ENCODE data around the gene ITGB7. TPM values are rescaled to one million over a fixed set of nuclear protein-coding genes. Genes with fewer than 3 reads are reported as not detected.
A peak's percentile ranks its signal among the peaks of the same experiment; 100 is the strongest.

ITGB7 gene
- polyA plus RNA-seq, 3 donors from 2014 or later: 289 to 390 (median 389) TPM

DNA sequence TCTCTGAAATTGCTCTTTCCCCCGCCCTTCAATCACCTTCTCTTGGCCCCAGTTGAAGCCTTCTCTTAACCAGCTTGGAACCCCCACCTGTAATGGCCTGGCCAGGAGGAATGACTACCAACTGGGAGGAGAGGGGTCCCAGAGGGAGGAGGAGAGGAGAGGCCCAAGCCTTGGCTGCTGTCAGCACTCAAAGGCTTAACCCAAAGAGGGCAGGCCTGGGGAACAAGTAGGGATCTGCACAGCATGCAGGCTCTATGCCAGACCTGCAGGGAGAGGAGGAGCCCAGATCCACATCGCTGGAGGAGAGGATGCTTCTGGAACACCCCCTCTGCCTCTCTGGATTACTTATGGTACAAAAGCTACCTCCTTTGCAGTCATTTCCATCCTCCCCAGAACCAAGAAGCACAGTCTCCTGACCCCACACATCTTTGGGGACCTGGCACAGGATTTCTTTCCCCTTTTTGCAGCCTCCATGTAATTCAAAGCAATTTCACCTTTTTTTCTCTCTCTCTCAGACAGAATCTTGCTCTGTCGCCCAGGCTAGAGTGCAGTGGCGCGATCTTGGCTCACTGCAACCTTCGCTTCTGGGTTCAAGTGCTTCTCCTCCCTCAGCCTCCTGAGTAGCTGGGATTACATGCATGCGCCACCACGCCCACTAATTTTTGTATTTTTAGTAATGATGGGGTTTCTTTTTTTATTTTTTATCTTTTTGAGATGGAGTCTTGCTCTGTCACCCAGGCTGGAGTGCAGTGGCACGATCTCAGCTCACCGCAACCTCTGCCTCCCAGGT is 18.8 kb upstream of the ITGB7 start:
- H3K4me3 Mint-ChIP-seq: peak overlapping the region in 1 of 5 donors; percentile 25
- H3K27ac Mint-ChIP-seq: peak overlapping the region in 3 of 6 donors; percentile 58 to 71 (median 62)
- no peaks in the 10 kb centered on the region for H3K9me3 Mint-ChIP-seq
- peaks cover 0 to 5% (median 0%) of the 10 kb centered on the region in 3 donors for H3K36me3 Mint-ChIP-seq
- H3K4me1 Mint-ChIP-seq: peaks cover 34 to 39% of the 10 kb centered on the region in 2 donors
- peaks cover 3 to 7% (median 5%) of the 10 kb centered on the region in 3 donors for H3K27me3 Mint-ChIP-seq (ENCODE audit: low read depth in 3 of 3)
- no peak for DNase-seq

DNA sequence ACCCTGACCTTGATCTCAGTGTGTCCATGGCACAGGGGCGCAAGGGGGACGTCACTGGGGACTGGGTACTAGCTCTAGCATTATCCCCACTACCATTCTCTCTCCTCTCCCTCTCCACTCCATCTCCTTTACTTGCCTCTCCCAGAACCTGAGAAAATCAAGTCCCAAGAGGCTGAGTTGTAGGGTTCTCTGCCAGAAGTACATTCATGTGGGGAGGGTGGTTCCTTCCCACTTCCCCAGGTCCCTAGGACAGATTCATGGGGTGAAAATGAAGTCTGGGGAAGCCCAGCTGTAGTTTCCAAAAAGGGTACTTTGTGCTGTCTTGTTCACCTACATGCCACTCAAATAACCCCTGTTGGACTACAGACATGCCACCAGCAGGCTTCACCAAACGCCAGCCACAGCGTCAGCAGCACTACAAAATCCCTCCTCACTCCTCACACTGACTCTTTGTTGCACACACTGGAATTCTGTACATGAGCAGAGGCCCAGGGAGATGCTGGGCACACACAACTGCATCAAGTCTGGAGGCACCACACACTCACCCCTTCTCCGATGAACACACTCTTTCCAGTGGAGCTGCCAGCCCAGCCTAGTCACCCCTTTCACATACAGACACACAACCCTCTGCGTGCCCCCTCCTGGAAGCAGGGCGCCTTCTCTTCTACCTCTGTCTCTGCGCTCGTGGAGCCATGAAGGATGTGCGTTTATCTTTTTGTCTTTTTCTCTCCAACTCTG is 18.0 kb upstream of the ITGB7 start:
- H3K36me3 Mint-ChIP-seq: peaks cover 0 to 5% (median 0%) of the 10 kb centered on the region in 3 donors
- H3K9me3 Mint-ChIP-seq: no peaks in the 10 kb centered on the region
- no peak for DNase-seq
- H3K4me1 Mint-ChIP-seq: peaks cover 36 to 39% of the 10 kb centered on the region in 2 donors
- peak overlapping the region in 1 of 5 donors; percentile 44 for H3K4me3 Mint-ChIP-seq
- peak overlapping the region in 5 of 6 donors; percentile 61 to 74 (median 65) for H3K27ac Mint-ChIP-seq
- peaks cover 3 to 13% (median 5%) of the 10 kb centered on the region in 3 donors for H3K27me3 Mint-ChIP-seq (ENCODE audit: low read depth in 3 of 3)

DNA sequence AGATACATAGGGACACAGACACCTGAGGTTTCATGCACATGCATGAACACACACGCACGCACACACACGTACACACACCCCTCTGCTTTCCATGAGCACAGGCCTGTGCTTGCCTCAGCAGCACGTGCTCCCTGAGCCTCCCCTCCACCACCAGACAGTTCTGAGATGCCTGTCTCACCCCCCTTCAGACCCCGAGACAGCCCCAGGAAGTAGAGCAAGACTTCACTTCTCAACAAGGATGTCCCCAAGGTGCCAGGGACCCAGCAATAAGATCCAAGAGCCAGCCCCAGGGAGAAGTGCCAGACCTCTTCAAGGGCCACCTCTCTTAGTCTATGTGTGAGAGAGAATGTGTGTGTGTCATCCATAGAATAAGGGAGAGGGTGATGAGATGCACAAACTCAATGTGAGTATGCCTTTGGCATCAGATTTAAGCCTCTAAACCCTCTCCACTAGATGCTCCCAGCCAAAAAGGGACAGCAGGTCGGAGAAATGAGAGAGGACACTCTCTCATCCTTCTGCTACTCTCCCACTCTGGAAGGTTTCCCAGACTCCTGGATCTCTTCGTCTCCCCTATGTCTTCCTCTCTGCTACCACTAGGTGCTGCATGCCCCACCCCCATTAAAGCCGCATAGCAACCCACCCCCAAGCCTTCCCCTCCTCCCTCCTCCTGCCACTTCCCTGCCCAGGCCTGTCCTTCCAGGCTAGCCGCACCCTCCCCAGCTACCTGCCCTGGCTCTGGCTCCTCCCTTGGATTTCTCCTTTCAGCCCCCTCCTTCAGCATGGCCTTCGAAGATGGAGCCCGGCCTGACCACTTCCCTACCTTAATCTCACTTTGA is 17.2 kb upstream of the ITGB7 start:
- Mint-ChIP-seq H3K27me3 (ENCODE audit: low read depth in 3 of 3) (peaks cover 8 to 16% (median 8%) of the 10 kb centered on the region in 3 donors), H3K4me3 (peak overlapping the region in 4 of 5 donors; percentile 38 to 74 (median 52)), H3K9me3 (no peaks in the 10 kb centered on the region), H3K4me1 (peaks cover 41 to 45% of the 10 kb centered on the region in 2 donors), H3K27ac (peak overlapping the region; percentile 36 to 83 (median 66)), H3K36me3 (peaks cover 0 to 5% (median 0%) of the 10 kb centered on the region in 3 donors)
- DNase-seq: no peak

DNA sequence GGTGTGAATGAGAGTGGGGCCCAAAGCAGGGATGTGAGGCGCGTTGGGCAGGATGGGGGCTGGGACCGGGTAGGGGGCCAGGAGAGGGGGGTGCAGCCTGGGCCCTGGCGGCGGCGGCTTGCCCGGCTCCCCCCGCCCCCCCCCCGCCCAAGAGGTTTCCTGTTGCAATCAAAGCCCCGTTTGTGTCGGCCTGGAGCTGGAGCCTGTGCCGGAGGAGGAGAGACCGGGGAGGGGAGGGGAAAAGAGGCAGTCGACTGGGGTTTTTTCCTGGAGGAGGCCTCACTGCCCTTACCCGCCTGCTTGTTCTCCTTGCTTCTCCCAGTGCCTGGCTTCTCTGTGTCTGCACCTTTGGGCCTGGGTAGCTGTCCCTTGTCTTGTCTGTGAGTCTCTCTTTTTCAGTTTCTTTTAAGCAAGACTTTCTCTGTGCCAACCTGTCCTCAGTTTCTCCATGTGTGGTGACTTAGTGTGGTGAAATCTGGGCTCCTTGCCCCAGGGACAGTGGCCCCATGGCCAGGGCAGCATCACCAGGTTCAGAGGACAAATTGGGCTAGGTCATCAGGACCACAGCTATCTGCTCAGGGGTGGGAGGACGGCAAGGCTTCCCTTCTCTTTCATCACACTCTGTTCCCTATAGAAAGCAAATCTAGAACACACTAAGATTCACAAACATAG is 16.5 kb upstream of the ITGB7 start:
- no peaks in the 10 kb centered on the region for H3K9me3 Mint-ChIP-seq
- H3K4me1 Mint-ChIP-seq: peaks cover 46 to 53% of the 10 kb centered on the region in 2 donors
- peaks cover 9 to 18% (median 11%) of the 10 kb centered on the region in 3 donors for H3K27me3 Mint-ChIP-seq (ENCODE audit: low read depth in 3 of 3)
- peaks cover 0 to 5% (median 0%) of the 10 kb centered on the region in 3 donors for H3K36me3 Mint-ChIP-seq
- no peak for DNase-seq
- peak overlapping the region; percentile 38 to 80 (median 74) for H3K4me3 Mint-ChIP-seq
- peak overlapping the region; percentile 61 to 89 (median 80) for H3K27ac Mint-ChIP-seq

DNA sequence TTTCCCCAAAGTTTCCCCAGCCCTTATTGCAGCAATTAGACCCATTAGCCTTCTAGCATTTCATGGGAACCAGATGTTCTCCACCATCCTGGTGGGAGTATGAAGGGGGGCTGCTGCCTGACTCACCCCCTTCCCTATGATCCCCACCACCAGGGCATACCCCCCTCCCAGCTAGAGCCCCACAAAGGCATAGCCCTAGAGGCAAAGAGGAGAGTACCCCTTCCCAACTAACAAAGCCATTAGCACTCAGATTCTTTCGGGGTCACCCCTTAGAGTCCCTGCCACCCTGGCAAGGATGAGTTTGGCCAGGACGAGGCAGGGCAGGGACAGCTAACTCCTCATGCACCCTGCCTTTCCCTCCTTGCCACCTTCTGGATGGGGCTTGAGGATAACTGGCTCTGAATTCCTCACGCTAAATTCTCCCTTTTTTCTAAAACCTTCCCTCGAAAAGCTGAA is 15.8 kb upstream of the ITGB7 start:
- Mint-ChIP-seq H3K27me3 (ENCODE audit: low read depth in 3 of 3) (peaks cover 9 to 17% (median 11%) of the 10 kb centered on the region in 3 donors), H3K4me3 (peak overlapping the region; percentile 35 to 84 (median 79)), H3K9me3 (no peaks in the 10 kb centered on the region), H3K27ac (peak overlapping the region; percentile 61 to 92 (median 87)), H3K36me3 (peaks cover 0 to 5% (median 0%) of the 10 kb centered on the region in 3 donors), H3K4me1 (peaks cover 53 to 60% of the 10 kb centered on the region in 2 donors)
- DNase-seq: no peak

DNA sequence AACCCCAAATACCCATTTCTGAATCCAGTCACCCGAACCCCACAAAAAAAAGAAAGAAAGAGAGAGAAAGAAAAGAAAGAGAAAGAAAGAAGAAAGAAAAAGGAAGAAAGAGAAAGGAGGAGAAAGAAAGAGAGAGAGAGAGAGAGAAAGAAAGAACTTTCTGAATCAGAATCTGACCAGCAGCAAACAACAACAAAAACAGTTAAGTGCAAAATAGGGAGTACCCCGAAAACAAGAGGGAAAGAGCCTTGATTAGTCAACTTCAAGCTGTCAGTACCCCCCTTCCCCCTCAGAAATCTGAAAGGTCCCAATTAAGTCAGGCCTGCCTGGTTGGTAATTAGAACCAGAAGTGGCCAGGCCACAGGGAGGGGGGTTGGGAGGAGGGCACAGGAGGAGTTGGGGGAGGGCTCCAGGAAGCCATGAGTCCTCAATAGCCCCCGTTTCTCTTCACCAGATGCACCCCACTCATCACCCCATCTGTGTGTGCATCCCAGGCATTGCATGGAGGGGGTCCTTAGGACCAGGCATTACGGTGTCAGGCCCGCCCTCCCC is 15.2 kb upstream of the ITGB7 start:
- no peaks in the 10 kb centered on the region for H3K9me3 Mint-ChIP-seq
- peaks cover 0 to 4% (median 0%) of the 10 kb centered on the region in 3 donors for H3K36me3 Mint-ChIP-seq
- peak overlapping the region; percentile 85 to 94 (median 92) for H3K27ac Mint-ChIP-seq
- H3K4me3 Mint-ChIP-seq: peak overlapping the region; percentile 78 to 84 (median 80)
- no peak for DNase-seq
- H3K27me3 Mint-ChIP-seq (ENCODE audit: low read depth in 3 of 3): peaks cover 9 to 16% (median 11%) of the 10 kb centered on the region in 3 donors
- H3K4me1 Mint-ChIP-seq: peaks cover 59 to 66% of the 10 kb centered on the region in 2 donors

DNA sequence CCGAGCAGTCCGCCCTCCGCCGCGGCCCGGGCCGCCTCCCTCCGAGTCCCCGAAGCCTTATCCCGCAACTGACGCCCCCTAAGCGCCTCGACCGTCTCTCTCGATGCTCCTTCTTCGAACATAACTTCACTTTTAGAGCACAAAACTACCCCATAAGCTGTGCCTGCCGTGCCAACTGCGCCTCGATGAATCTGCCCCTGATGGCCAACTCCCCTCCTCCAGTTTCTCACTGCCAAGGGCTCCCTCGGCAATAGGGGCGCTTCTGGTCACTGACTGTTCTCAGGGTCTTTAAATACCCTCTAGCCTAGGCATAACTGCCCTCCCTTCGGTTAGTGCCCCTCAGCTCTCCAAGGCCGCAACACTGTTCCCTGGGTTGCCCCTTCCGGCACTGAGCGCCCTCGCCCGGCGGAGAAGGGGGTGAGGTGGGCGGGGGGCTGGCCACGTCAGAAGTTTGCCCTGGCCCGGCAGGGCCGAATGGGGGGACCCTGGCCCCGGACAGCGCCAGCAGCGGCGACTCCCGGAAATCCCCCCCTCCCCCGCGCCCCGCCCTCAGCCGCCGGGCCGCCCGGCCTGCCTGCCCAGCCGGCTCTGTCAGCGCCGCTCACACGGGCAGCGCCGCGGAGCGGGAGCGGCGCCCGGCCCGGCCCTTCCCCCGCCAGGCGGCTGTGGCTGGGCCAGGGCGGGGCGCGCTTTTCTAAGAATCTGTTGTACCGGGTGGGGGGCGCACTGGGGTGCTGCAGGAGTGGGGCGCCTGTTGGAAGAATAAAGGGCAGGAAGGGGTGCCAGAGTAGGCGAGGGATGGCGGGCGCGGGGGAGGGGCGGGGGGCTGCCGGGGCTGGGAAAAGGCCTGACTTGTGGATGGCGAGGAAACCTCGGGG is 14.4 kb upstream of the ITGB7 start:
- Mint-ChIP-seq H3K36me3 (no peaks in the 10 kb centered on the region), H3K9me3 (no peaks in the 10 kb centered on the region), H3K27me3 (ENCODE audit: low read depth in 3 of 3) (peaks cover 11 to 24% (median 12%) of the 10 kb centered on the region in 3 donors), H3K4me3 (peak overlapping the region; percentile 89 to 97 (median 93)), H3K27ac (peak overlapping the region; percentile 89 to 97 (median 92)), H3K4me1 (peaks cover 67 to 74% of the 10 kb centered on the region in 2 donors)
- DNase-seq: peak; percentile 58 to 65 (median 60)

DNA sequence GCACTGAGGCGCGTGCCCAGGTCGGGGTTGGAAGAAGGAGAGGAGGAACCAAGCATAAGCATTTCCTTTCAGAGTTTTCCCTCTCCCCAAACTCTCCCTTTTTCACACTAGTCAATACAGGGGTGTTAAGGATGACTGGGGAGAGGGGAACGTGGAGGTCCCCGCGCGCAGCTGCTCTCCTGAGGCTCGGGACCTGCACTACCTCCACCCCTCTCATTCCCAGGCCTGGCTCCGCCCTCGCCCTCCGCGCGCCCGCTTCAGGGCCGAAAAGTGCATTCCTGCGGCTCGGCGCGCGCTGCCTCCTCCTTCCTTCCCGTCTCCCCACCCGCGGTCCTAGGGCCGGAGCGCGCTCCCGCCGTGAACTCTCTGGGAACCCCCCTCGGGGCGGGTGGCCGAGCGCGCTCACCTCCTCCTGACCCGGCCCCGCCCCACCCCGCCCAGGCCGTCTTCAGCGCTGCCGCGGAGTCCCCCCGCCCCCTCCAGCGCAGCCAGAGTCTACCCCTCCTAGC is 13.7 kb upstream of the ITGB7 start:
- Mint-ChIP-seq H3K4me1 (peaks cover 74 to 81% of the 10 kb centered on the region in 2 donors), H3K36me3 (no peaks in the 10 kb centered on the region), H3K4me3 (peak overlapping the region; percentile 89 to 97 (median 93)), H3K9me3 (no peaks in the 10 kb centered on the region), H3K27ac (peak overlapping the region; percentile 88 to 97 (median 92)), H3K27me3 (ENCODE audit: low read depth in 3 of 3) (peaks cover 11 to 24% (median 12%) of the 10 kb centered on the region in 3 donors)
- DNase-seq: peak; percentile 68 to 71 (median 70)

DNA sequence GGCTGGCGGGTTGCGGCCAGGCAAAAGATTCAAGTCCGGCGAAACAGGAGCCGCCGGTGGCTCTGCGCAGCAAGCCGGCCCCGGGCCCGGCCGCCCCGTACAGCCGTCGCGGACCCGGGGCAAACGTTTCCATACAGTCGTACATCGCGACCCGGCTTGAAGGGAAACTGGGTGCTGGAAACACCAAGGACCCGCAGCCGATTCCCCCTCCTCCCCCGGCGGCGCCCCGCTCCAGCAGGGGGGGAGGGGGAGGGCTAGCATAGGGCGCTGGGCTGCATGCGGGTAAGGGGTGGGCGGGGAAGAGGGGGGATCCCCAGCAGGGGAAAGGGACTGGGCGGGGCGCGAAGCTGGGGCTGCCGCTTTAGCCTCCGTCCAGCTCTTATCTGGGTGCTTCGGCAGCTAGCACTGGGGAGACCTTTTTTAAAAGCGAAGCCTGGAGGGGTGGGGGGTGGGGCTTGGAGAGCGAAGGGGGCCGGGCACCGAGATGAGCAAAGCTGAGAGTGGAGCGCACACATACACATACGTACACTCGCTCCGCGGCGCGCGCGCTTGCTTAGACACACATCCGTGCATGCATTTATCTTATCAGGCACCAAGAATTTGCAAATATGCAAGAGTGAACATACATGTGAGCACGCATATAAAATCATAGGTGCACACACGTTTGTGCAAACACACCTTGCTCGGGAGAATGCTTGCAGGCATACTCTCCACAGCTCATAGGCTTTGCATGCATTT is 13.1 kb upstream of the ITGB7 start:
- Mint-ChIP-seq H3K27me3 (ENCODE audit: low read depth in 3 of 3) (peaks cover 11 to 24% (median 12%) of the 10 kb centered on the region in 3 donors), H3K4me3 (peak overlapping the region; percentile 89 to 97 (median 95)), H3K36me3 (no peaks in the 10 kb centered on the region), H3K4me1 (peaks cover 78 to 81% of the 10 kb centered on the region in 2 donors), H3K27ac (peak overlapping the region; percentile 88 to 97 (median 93)), H3K9me3 (no peaks in the 10 kb centered on the region)
- peak; percentile 60 to 72 (median 69) for DNase-seq

DNA sequence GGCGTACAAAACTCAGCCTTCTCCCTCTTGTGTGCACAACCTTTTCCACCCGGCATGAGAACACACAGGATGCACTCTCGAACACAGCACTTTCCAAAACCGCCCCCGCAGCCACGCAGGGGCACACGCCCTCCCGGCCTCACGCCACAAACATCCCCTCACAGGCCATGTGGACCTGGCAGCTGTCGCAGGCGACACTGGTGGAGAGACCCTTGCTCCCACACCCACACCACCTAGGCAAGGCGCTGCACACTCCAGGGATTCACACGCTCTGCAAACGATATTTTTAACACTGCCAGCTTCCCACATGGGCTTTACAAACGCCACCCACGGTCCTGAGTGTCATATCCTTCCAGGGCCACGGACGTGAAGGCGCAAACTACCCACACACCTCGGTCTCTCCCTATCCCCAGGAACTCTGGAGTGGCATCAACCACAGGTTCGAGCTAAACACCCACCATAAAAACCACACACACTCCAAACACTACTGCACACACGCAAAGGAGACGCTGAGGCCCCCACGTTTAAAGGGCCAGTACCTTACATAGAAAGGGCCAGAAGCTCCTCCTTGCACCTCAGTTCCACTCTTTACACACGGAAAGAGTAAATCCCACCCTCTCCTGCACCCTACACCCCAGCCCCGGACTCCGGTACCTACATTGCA is 12.4 kb upstream of the ITGB7 start:
- Mint-ChIP-seq H3K27ac (peak overlapping the region; percentile 88 to 97 (median 93)), H3K9me3 (no peaks in the 10 kb centered on the region), H3K4me3 (peak overlapping the region; percentile 89 to 97 (median 94)), H3K4me1 (peaks cover 74 to 75% of the 10 kb centered on the region in 2 donors), H3K36me3 (peaks cover 0 to 2% (median under 1%) of the 10 kb centered on the region in 3 donors), H3K27me3 (ENCODE audit: low read depth in 3 of 3) (peaks cover 11 to 24% (median 11%) of the 10 kb centered on the region in 3 donors)
- DNase-seq: peak; percentile 63 to 75 (median 72)

All from immature natural killer cell (primary cell).